Uterus (tissue), 4 donors: Measurements from ENCODE around the gene MLLT11. TPM values are rescaled to one million over a fixed set of nuclear protein-coding genes. Genes with fewer than 3 reads are reported as not detected.

ENCODE experiments used
- DNase-seq, 2 donors: peaks; one replicate each; pipeline ENCODE4 v3.0.0-alpha.2; 2019 to 2020
- H3K27ac ChIP-seq, 2 donors: fragments of 200-600 bp; sonication (generic); 1 replicate in 1 of 2; 2 replicates in 1 of 2; pipeline ENCODE4 v1.5.1; 2016 to 2018
- H3K27me3 ChIP-seq, 2 donors: fragments of 200-600 bp; sonication (generic); one replicate each; pipeline ENCODE4 v1.5.1; 2018 to 2019; ENCODE audit warnings: control low read depth in 1 of 2
- H3K36me3 ChIP-seq, 2 donors: fragments of 200-600 bp; sonication (generic); one replicate each; pipeline ENCODE4 v1.5.1; 2019; ENCODE audit warnings: control low read depth in 1 of 2
- H3K4me1 ChIP-seq, 2 donors: fragments of 200-600 bp; sonication (generic); one replicate each; pipeline ENCODE4 v1.5.1; 2018 to 2019; ENCODE audit warnings: control low read depth in 1 of 2
- H3K4me3 ChIP-seq, 2 donors: fragments of 200-600 bp; sonication (generic); 1 replicate in 1 of 2; 2 replicates in 1 of 2; pipeline ENCODE4 v1.5.1; 2018 to 2019; ENCODE audit warnings: mild to moderate bottlenecking in 1 of 2
- H3K9me3 ChIP-seq, 2 donors: fragments of 200-600 bp; sonication (generic); one replicate each; pipeline ENCODE4 v1.5.1; 2019; ENCODE audit warnings: control low read depth in 1 of 2
- POLR2A ChIP-seq, 2 donors: fragments of 450-650 bp; IDR thresholded peaks; one replicate each; pipeline ENCODE4 v1.6.1; 2016; ENCODE audit warnings: antibody characterized with exemption in 2 of 2, mild to moderate bottlenecking in 1 of 2, moderate library complexity in 1 of 2
- intact Hi-C: fragments of 100-400 bp; cut with DNase I; formaldehyde crosslinking; loops from one replicate; pipeline ENCODE4 v1.15.1; 2023; ENCODE audit warnings: low total_unique reads
- total RNA-seq, 4 donors: library from RNA; depleted of rRNA in 3 of 4; stranded (reverse); fragments of >200 nt in 3 of 4; gene quantifications; one replicate each; pipeline versions ENCODE4 v1.1.0 to v1.2.4, GENCODE V29; 2014 to 2023
- TF ChIP-seq, protein P1 (sequence below), 4 experiments: fragments of 200-600 bp in 2 of 4; fragments of 450-650 bp in 2 of 4; sonication (generic) in 2 of 4; IDR thresholded peaks; one replicate each; pipeline ENCODE4 v1.5.1; 2016 to 2019; ENCODE audit warnings: antibody characterized with exemption in 4 of 4, mild to moderate bottlenecking in 2 of 4, moderate library complexity in 1 of 4
- donor health status: DM: yes; HTN: yes; CAD: no.

Gene MLLT11
- total RNA-seq, 4 donors from 2014 or later = 1.3 to 10.6 (median 5.6) TPM

DNA sequence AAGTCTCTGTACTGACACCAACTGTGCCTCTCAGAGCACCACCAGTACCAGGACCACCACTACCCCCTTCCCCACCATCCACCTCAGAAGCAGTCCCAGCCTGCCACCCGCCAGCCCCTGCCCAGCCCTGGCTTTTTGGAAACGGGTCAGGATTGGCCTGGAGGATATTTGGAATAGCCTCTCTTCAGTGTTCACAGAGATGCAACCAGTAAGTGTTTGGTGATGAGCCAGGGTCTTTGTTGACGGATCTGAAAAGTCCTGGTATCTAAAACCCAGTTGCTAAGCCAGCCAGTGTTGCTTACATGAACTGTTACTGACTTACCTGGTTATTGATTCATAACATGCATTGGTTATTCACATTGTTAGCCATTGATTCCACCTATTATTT is 11.6 kb upstream of the MLLT11 start:
- no peaks in the 10 kb centered on the region for H3K4me1 ChIP-seq
- H3K27me3 ChIP-seq = no peaks in the 10 kb centered on the region
- H3K9me3 ChIP-seq = no peaks in the 10 kb centered on the region
- H3K36me3 ChIP-seq = no peaks in the 10 kb centered on the region
- DNase-seq = no peak
- peak overlapping the region; percentile 89 to 94 for H3K27ac ChIP-seq
- TF ChIP-seq, protein P1, sequence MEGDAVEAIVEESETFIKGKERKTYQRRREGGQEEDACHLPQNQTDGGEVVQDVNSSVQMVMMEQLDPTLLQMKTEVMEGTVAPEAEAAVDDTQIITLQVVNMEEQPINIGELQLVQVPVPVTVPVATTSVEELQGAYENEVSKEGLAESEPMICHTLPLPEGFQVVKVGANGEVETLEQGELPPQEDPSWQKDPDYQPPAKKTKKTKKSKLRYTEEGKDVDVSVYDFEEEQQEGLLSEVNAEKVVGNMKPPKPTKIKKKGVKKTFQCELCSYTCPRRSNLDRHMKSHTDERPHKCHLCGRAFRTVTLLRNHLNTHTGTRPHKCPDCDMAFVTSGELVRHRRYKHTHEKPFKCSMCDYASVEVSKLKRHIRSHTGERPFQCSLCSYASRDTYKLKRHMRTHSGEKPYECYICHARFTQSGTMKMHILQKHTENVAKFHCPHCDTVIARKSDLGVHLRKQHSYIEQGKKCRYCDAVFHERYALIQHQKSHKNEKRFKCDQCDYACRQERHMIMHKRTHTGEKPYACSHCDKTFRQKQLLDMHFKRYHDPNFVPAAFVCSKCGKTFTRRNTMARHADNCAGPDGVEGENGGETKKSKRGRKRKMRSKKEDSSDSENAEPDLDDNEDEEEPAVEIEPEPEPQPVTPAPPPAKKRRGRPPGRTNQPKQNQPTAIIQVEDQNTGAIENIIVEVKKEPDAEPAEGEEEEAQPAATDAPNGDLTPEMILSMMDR (IDR thresholded peaks at IDR 0.05) = no peak
- TF ChIP-seq POLR2A (IDR thresholded peaks at IDR 0.05) = no peak
- intact Hi-C loops = no loop called here
- H3K4me3 ChIP-seq = peak overlapping the region; percentile 57 to 71

DNA sequence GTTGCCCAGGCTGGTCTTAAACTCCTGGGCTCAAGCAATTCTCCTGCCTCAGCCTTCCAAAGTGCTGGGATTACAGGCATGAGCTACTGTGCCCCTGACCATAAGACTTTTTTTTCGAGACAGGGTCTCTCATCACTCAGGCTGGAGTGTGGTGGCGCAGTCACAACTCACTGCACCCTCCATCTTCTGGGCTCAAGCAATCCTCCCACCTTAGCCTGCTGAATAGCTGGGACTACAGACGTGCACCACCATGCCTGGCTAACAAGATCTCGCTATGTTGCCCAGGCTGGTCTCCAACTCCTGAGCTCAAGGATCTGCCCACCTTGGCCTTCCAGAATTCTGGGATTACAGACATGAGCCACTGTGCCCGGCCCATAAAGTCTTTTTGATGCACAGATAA is 10.7 kb upstream of the MLLT11 start:
- no peak overlapping the region for H3K27ac ChIP-seq
- no peak for TF ChIP-seq POLR2A (IDR thresholded peaks at IDR 0.05)
- TF ChIP-seq, protein P1 (IDR thresholded peaks at IDR 0.05) = no peak
- intact Hi-C loops = no loop called here

DNA sequence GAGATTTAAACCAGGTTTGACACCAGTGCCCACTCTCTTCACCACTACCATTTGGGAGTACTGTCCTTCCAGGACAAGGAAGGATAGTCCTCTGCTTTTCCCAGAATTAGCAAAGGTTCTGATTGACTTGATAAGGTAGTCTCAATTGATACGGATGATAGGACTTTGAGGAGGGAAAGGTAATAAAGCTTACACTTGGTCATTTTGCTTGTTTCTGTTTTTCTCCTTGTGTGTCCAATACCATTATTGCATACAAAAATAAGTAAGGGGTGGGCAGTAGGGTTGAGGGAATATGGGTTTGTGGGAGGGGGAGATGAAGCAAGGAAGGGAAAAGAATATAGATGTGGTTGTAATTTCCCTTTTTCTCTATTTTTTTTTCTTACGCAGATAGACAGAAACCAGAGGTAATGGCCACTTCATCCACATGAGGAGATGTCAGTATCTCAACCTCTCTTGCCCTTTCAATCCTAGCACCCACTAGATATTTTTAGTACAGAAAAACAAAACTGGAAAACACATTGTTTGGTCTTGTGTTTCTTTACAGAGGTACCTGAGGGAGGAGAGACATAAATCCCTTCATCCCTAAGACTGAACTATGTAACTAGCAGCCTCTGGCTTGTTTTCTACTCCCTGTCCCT is 10.0 kb upstream of the MLLT11 start:
- Histone ChIP-seq H3K4me1 (no peaks in the 10 kb centered on the region), H3K9me3 (no peaks in the 10 kb centered on the region), H3K27me3 (no peaks in the 10 kb centered on the region), H3K4me3 (no peak overlapping the region), H3K27ac (no peak overlapping the region), H3K36me3 (no peaks in the 10 kb centered on the region)
- TF ChIP-seq POLR2A (IDR thresholded peaks at IDR 0.05) = no peak
- TF ChIP-seq, protein P1 (IDR thresholded peaks at IDR 0.05) = no peak
- DNase-seq = no peak
- intact Hi-C loops = no loop called here

More for the DNA sequence above, 10.7 kb upstream of the MLLT11 start:
- H3K4me1 ChIP-seq = no peaks in the 10 kb centered on the region
- H3K36me3 ChIP-seq = no peaks in the 10 kb centered on the region
- no peak overlapping the region for H3K4me3 ChIP-seq
- DNase-seq = no peak
- H3K27me3 ChIP-seq = no peaks in the 10 kb centered on the region
- no peaks in the 10 kb centered on the region for H3K9me3 ChIP-seq

DNA sequence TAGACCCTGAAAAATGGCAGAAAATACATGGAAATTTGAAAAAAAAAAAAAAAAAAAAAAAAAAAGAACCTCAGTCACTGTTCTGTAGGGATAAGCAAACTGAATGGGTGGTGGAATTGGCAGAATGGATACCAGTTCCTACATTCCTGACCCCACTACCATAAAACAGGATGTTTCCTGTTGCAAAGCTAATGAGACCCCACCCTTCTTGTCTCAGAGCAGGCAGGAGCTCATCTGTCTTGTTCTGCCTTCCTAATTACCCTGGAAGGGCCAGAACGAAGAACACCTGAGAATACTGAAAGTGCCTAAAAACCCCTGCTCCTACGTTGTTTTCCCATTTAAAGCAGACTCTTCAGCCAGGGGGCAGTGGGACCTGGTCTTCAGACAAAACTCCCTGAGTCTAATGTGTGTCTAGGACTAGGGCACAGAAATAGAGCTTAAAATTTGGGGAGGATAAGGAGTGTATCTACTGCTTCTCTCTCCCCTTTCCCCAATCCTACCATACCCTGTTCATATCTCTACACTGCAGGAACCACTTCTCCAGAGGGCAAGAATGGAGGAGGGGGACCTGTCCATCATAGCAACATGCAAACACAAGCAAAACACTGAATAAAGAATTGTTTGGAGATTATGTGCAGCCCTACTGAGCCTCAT is 8.7 kb upstream of the MLLT11 start:
- no peak for DNase-seq
- no peaks in the 10 kb centered on the region for H3K36me3 ChIP-seq
- H3K4me3 ChIP-seq = no peak overlapping the region

More for the DNA sequence above, 8.7 kb upstream of the MLLT11 start:
- H3K9me3 ChIP-seq = no peaks in the 10 kb centered on the region
- no peaks in the 10 kb centered on the region for H3K27me3 ChIP-seq
- H3K27ac ChIP-seq = no peak overlapping the region
- no peak for TF ChIP-seq POLR2A (IDR thresholded peaks at IDR 0.05)
- TF ChIP-seq, protein P1 (IDR thresholded peaks at IDR 0.05) = no peak
- H3K4me1 ChIP-seq = peaks cover 0 to 9% of the 10 kb centered on the region in 2 donors
- intact Hi-C loops = no loop called here
